ENCODE data around the gene GPR55. TPM values are rescaled to one million over a fixed set of nuclear protein-coding genes. Genes with fewer than 3 reads are reported as not detected.
A peak's percentile ranks its signal among the peaks of the same experiment; 100 is the strongest.

GPR55 gene
- total and polyA plus RNA-seq, 2 of the 8 experiments (the other 6 are each of a cell fraction or from before 2014, with no cell fraction given), result not detected

GRCh38 chr2:230875347-230876315 lies 49.4 kb downstream of the GPR55 start:
- no peak overlapping the region for H2AK5ac ChIP-seq (ENCODE audit: low read depth, low read length)
- no peak overlapping the region for H3K4me2 ChIP-seq (ENCODE audit: insufficient read depth in 1 of 2, low read depth in 2 of 2, low read length in 2 of 2)
- no peak overlapping the region for H3K4ac ChIP-seq (replicated peaks; ENCODE audit: insufficient read length, low read depth, low read length)
- no peak overlapping the region for H3K18ac ChIP-seq (ENCODE audit: extremely low read depth, low read length)
- H4K5ac ChIP-seq (ENCODE audit: insufficient read length, low read depth, low read length), result no peak overlapping the region
- ChIA-PET CTCF (ENCODE audit: partially characterized antibody) (interaction anchor here (0.6 to 2.4 kb wide), 15 partner anchors 9 to 130 kb away, joined by 3 to 7 read pairs (median 3); no protein-coding TSS in a partner anchor), POLR2A (ENCODE audit: partially characterized antibody) (interaction anchor here (0.8 to 4.6 kb wide), 9 partner anchors 7 to 28 kb away, joined by 3 to 50 read pairs (median 4); partner anchors contain the start of gene ITM2C)
- WGBS, 2 experiments (ENCODE audit: extremely low coverage in 1 of 2, insufficient coverage in 1 of 2, insufficient read length in 1 of 2, insufficient replicate concordance in 2 of 2, low coverage in 1 of 2, low lambda C conversion rate in 2 of 2, missing lambda C conversion rate in 1 of 2), result 90% methylated on average over 25 of the region's 34 CpGs; no CpG with 5 or more reads in 1 of the 2 experiments
- no peaks in the 10 kb centered on the region for H3K23me2 ChIP-seq (ENCODE audit: low read depth, low read length)
- H3K9ac ChIP-seq (replicated peaks in 1 of 4; ENCODE audit: extremely low read depth in 1 of 4, low read depth in 3 of 4, low read length in 3 of 4), result 0 out of 7 replicates have a peak overlapping the region, but pooled peaks of 1 of the 4 experiments have one; percentile 13
- peaks cover 22% of the 10 kb centered on the region for H3K79me1 ChIP-seq (ENCODE audit: low read depth, low read length)
- H3K79me2 ChIP-seq (ENCODE audit: control insufficient read depth in 1 of 2, insufficient read depth in 2 of 2, low read length in 2 of 2), result peaks cover 7 to 39% of the 10 kb centered on the region in 2 experiments; a peak in 3 of 4 replicates
- DNase-seq (ENCODE audit: low read depth in 1 of 2, low spot score in 2 of 2) (peak in 1 of 2 experiments; percentile 33), FAIRE-seq (no peak)
- H3K27ac ChIP-seq (ENCODE audit: low read depth, low read length), result no peak overlapping the region; the same call in 1 of the 2 replicates
- H2BK5ac ChIP-seq (ENCODE audit: low read depth, low read length), result no peak overlapping the region
- H3K23ac ChIP-seq (ENCODE audit: insufficient read length), result no peak overlapping the region
- peaks cover 9 to 38% of the 10 kb centered on the region in 2 experiments for H4K20me1 ChIP-seq (replicated peaks in 1 of 2; ENCODE audit: control insufficient read depth in 1 of 2, insufficient read depth in 2 of 2, low read length in 2 of 2)
- no peak overlapping the region for H4K91ac ChIP-seq (replicated peaks; ENCODE audit: insufficient read length, low read length)
- no peaks in the 10 kb centered on the region for H3K27me3 ChIP-seq (replicated peaks in 1 of 4; ENCODE audit: control insufficient read depth in 3 of 4, extremely low read depth in 1 of 4, insufficient read depth in 3 of 4, low read length in 3 of 4)
- no peak overlapping the region for H2BK12ac ChIP-seq (ENCODE audit: low read depth, low read length)
- H3K36me3 ChIP-seq (ENCODE audit: control insufficient read depth in 2 of 4, insufficient read depth in 4 of 4, low read length in 3 of 4), result peaks cover 20 to 66% (median 46%) of the 10 kb centered on the region in 4 experiments
- H4K8ac ChIP-seq (ENCODE audit: extremely low read depth, insufficient read depth, low read length), result no peak overlapping the region; the same call in 1 of the 2 replicates
- no peak overlapping the region for H2BK15ac ChIP-seq (ENCODE audit: low read length)
- H2BK20ac ChIP-seq (ENCODE audit: low read length), result no peak overlapping the region
- H3K4me3 ChIP-seq (ENCODE audit: extremely low read depth in 1 of 4, insufficient read depth in 2 of 4, low read depth in 3 of 4, low read length in 4 of 4), result no peak overlapping the region
- H3K9me3 ChIP-seq (ENCODE audit: insufficient read depth in 2 of 2, low read depth in 1 of 2, low read length in 1 of 2), result no peaks in the 10 kb centered on the region
- no peak overlapping the region for H2AFZ ChIP-seq (ENCODE audit: low read length)
- H3K14ac ChIP-seq (ENCODE audit: insufficient read length), result no peak overlapping the region
- H3K56ac ChIP-seq (replicated peaks; ENCODE audit: insufficient read length, low read depth, low read length), result no peak overlapping the region
- H3K4me1 ChIP-seq (replicated peaks in 1 of 4; ENCODE audit: control insufficient read depth in 3 of 4, insufficient read depth in 4 of 4, low read length in 3 of 4), result peaks cover 2 to 14% (median 12%) of the 10 kb centered on the region in 4 experiments
- H2BK120ac ChIP-seq (replicated peaks; ENCODE audit: low read depth, low read length), result no peak overlapping the region
- TF ChIP-seq ASH2L (IDR thresholded peaks at IDR 0.05; ENCODE audit: low read length), result no peak
- TF ChIP-seq HDAC2 (IDR thresholded peaks at IDR 0.05; ENCODE audit: borderline replicate concordance in 1 of 2, low read depth in 2 of 2, low read length in 2 of 2), result no peak
- TF ChIP-seq SP1 (IDR thresholded peaks at IDR 0.05; ENCODE audit: low read depth, low read length), result no peak

Measured in H1 (cell line).